GM23338 (cell line): ENCODE data around the gene CEP43.

ENCODE experiments used
- EZH2 ChIP-seq: fragments of 200-600 bp; sonication (generic); IDR thresholded peaks from one replicate; pipeline ENCODE4 v1.8.0; 2017; ENCODE audit warnings: antibody characterized with exemption, mild to moderate bottlenecking, low read depth; ENCODE audit not compliant: unreplicated experiment
- EZH2phosphoT487 ChIP-seq: fragments of 200-600 bp; sonication (generic); IDR thresholded peaks from one replicate; pipeline ENCODE4 v1.8.1; 2018; ENCODE audit warnings: antibody characterized with exemption; ENCODE audit not compliant: unreplicated experiment
- JUNB ChIP-seq: IDR thresholded peaks from one replicate; pipeline ENCODE4 v1.6.1; 2016; ENCODE audit warnings: antibody characterized with exemption; ENCODE audit not compliant: unreplicated experiment
- NANOG ChIP-seq: IDR thresholded peaks from 2 replicates; pipeline ENCODE4 v1.6.1; 2016; ENCODE audit warnings: antibody characterized with exemption, borderline replicate concordance
- POLR2AphosphoS5 ChIP-seq: IDR thresholded peaks from 2 replicates; pipeline ENCODE4 v1.6.1; 2016; ENCODE audit warnings: antibody characterized with exemption, low read depth
- ZNF331 ChIP-seq: fragments of 250-450 bp; sonication (Bioruptor Pico); IDR thresholded peaks from 2 replicates; pipeline ENCODE4 v1.5.0; 2020; ENCODE audit warnings: low read depth, mild to moderate bottlenecking, moderate library complexity
- TF ChIP-seq, protein P1 (sequence below), 2 experiments: fragments of 200-600 bp in 1 of 2; sonication (generic) in 1 of 2; conservative IDR thresholded peaks; 2 replicates each; pipeline versions ENCODE4 v1.5.1 to v1.6.1; 2016 to 2017; ENCODE audit warnings: antibody characterized with exemption in 2 of 2, low read depth in 2 of 2, mild to moderate bottlenecking in 2 of 2, moderate library complexity in 1 of 2
- TF ChIP-seq, protein P2 (sequence below): IDR thresholded peaks from 2 replicates; pipeline ENCODE4 v1.6.1; 2016; ENCODE audit warnings: antibody characterized with exemption
- TF ChIP-seq, protein P3 (sequence below): IDR thresholded peaks from one replicate; pipeline ENCODE4 v1.6.1; 2018; ENCODE audit warnings: antibody characterized with exemption; ENCODE audit not compliant: unreplicated experiment

DNA sequence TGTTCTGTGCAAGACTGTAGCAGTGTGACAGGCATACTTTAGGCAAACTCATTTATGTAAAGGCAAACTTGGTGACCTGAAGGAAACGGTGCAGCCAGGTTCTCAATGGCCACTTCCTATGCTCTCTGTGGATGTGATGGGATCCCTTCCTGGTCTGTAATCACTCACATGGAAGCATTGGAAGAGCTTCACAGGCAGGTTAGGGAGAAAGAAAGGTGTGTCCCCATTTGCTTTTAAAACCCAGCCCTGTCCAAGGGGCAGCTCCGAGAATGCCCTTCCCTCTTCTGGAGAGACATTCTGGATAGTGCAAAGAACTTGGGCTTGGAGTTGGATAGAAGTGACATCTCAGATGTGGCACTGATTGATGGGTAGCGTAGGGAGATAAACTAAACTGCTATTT is 28.1 kb downstream of the CEP43 start:
- TF ChIP-seq, protein P1, sequence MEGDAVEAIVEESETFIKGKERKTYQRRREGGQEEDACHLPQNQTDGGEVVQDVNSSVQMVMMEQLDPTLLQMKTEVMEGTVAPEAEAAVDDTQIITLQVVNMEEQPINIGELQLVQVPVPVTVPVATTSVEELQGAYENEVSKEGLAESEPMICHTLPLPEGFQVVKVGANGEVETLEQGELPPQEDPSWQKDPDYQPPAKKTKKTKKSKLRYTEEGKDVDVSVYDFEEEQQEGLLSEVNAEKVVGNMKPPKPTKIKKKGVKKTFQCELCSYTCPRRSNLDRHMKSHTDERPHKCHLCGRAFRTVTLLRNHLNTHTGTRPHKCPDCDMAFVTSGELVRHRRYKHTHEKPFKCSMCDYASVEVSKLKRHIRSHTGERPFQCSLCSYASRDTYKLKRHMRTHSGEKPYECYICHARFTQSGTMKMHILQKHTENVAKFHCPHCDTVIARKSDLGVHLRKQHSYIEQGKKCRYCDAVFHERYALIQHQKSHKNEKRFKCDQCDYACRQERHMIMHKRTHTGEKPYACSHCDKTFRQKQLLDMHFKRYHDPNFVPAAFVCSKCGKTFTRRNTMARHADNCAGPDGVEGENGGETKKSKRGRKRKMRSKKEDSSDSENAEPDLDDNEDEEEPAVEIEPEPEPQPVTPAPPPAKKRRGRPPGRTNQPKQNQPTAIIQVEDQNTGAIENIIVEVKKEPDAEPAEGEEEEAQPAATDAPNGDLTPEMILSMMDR (conservative IDR thresholded peaks at IDR 0.05; ENCODE audit: low read depth in 2 of 2), result no peak
- TF ChIP-seq POLR2AphosphoS5, result no peak
- no peak for TF ChIP-seq EZH2
- TF ChIP-seq, protein P2, sequence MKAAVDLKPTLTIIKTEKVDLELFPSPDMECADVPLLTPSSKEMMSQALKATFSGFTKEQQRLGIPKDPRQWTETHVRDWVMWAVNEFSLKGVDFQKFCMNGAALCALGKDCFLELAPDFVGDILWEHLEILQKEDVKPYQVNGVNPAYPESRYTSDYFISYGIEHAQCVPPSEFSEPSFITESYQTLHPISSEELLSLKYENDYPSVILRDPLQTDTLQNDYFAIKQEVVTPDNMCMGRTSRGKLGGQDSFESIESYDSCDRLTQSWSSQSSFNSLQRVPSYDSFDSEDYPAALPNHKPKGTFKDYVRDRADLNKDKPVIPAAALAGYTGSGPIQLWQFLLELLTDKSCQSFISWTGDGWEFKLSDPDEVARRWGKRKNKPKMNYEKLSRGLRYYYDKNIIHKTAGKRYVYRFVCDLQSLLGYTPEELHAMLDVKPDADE, result no peak
- no peak for TF ChIP-seq ZNF331 (CRISPR knock-in tag)
- TF ChIP-seq, protein P3, sequence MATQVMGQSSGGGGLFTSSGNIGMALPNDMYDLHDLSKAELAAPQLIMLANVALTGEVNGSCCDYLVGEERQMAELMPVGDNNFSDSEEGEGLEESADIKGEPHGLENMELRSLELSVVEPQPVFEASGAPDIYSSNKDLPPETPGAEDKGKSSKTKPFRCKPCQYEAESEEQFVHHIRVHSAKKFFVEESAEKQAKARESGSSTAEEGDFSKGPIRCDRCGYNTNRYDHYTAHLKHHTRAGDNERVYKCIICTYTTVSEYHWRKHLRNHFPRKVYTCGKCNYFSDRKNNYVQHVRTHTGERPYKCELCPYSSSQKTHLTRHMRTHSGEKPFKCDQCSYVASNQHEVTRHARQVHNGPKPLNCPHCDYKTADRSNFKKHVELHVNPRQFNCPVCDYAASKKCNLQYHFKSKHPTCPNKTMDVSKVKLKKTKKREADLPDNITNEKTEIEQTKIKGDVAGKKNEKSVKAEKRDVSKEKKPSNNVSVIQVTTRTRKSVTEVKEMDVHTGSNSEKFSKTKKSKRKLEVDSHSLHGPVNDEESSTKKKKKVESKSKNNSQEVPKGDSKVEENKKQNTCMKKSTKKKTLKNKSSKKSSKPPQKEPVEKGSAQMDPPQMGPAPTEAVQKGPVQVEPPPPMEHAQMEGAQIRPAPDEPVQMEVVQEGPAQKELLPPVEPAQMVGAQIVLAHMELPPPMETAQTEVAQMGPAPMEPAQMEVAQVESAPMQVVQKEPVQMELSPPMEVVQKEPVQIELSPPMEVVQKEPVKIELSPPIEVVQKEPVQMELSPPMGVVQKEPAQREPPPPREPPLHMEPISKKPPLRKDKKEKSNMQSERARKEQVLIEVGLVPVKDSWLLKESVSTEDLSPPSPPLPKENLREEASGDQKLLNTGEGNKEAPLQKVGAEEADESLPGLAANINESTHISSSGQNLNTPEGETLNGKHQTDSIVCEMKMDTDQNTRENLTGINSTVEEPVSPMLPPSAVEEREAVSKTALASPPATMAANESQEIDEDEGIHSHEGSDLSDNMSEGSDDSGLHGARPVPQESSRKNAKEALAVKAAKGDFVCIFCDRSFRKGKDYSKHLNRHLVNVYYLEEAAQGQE, result no peak
- no peak for TF ChIP-seq JUNB
- no peak for TF ChIP-seq NANOG
- TF ChIP-seq EZH2phosphoT487, result no peak
